GM18868 (cell line): ENCODE results near the gene GRID2.

Source experiments
- ATAC-seq: cut with Tn5 transposase; IDR thresholded peaks from one replicate; pipeline ENCODE4 v1.9.1; 2021; ENCODE audit warnings: mild to moderate bottlenecking, moderate library complexity; ENCODE audit not compliant: unreplicated experiment

GRID2 gene

GRCh38 chr4:93178279-93178678, 874.5 kb downstream of the GRID2 start:
- ATAC-seq: no peak

GRCh38 chr4:93179044-93179443, 875.3 kb downstream of the GRID2 start:
- no peak for ATAC-seq

GRCh38 chr4:93182722-93183121, 879.0 kb downstream of the GRID2 start:
- no peak for ATAC-seq

- no peak for ATAC-seq
Observed at GRCh38 chr4:93183576-93183975, 879.8 kb downstream of the GRID2 start.

GRCh38 chr4:93184053-93184452, 880.3 kb downstream of the GRID2 start:
- ATAC-seq: no peak

GRCh38 chr4:93186846-93187245, 883.1 kb downstream of the GRID2 start:
- ATAC-seq: no peak

GRCh38 chr4:93187466-93187865, 883.7 kb downstream of the GRID2 start:
- ATAC-seq: no peak

GRCh38 chr4:93187892-93188291, 884.1 kb downstream of the GRID2 start:
- ATAC-seq: no peak

- ATAC-seq: peak; percentile 61
Observed at GRCh38 chr4:93199492-93199891, 895.7 kb downstream of the GRID2 start.

- no peak for ATAC-seq
Observed at GRCh38 chr4:93201471-93202096, 897.8 kb downstream of the GRID2 start.

- ATAC-seq: peak; percentile 57
Observed at GRCh38 chr4:93203708-93204107, 899.9 kb downstream of the GRID2 start.

- no peak for ATAC-seq
Observed at GRCh38 chr4:93212250-93212649, 908.5 kb downstream of the GRID2 start.

GRCh38 chr4:93216646-93217045, 912.9 kb downstream of the GRID2 start:
- no peak for ATAC-seq

GRCh38 chr4:93217431-93217830, 913.7 kb downstream of the GRID2 start:
- ATAC-seq: no peak

- ATAC-seq: no peak
Observed at GRCh38 chr4:93221771-93222170, 918.0 kb downstream of the GRID2 start.

GRCh38 chr4:93228021-93228420, 924.3 kb downstream of the GRID2 start:
- ATAC-seq: no peak

- no peak for ATAC-seq
Observed at GRCh38 chr4:93232883-93233282, 929.1 kb downstream of the GRID2 start.

- ATAC-seq: no peak
Observed at GRCh38 chr4:93237521-93237920, 933.8 kb downstream of the GRID2 start.

- no peak for ATAC-seq
Observed at GRCh38 chr4:93243262-93243661, 939.5 kb downstream of the GRID2 start.

GRCh38 chr4:93261207-93261606, 957.4 kb downstream of the GRID2 start:
- ATAC-seq: no peak

GRCh38 chr4:93263166-93263565, 959.4 kb downstream of the GRID2 start:
- ATAC-seq: no peak

- ATAC-seq: no peak
Observed at GRCh38 chr4:93267747-93268146, 964.0 kb downstream of the GRID2 start.

GRCh38 chr4:93285346-93285745, 981.6 kb downstream of the GRID2 start:
- no peak for ATAC-seq
